ENCODE data around the gene CDK17.
"Not testable (repeated sequence)": the region's sequence is repeated elsewhere in the genome, so short reads cannot be mapped to it uniquely, and the experiment has no call there.

The CDK17 gene

DNA sequence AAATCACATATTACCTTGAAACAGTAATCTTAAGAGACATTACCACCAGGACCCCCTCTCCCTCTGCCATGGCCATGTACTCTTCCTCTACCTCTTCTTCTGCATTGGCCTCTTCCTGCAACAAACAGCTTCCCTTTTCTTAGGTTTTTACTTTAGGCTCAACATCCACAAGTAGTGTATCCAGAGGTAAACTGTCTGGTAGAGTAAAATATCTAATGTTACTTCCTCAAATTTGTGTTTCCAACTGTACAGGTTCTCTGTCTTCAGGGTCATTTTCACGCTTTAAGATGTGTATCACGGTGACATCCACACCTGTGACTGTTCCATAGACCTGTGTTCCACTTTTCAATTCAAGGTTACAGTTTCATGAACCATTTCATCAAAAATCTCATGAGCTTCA lies 13.4 kb downstream of the CDK17 start:
- no peak for FAIRE-seq

GRCh38 chr12:96383991-96384390 lies 16.2 kb downstream of the CDK17 start:
- no peak for FAIRE-seq

GRCh38 chr12:96383371-96383770 lies 16.9 kb downstream of the CDK17 start:
- no peak for FAIRE-seq

DNA sequence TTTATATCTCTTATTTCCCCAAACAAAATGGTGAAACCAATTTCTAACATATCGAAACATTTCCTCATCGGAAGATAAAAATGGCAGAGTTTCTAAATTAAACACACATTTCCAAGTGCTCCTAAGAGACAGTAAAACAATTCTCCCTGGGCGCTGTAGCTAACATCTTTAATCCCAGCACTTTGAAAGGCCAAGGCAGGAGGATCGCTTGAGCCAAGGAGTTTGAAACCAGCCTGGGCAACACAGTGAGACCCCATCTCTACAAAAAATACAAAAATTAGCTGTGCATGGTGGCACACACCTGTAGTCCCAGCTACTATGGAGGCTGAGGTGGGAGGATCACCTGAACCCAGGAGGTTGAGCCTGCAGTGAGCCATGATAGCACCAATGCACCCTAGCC lies 20.5 kb downstream of the CDK17 start:
- FAIRE-seq = not testable (repeated sequence)

- FAIRE-seq = no peak
Measured at GRCh38 chr12:96378319-96378718, 21.9 kb downstream of the CDK17 start.

DNA sequence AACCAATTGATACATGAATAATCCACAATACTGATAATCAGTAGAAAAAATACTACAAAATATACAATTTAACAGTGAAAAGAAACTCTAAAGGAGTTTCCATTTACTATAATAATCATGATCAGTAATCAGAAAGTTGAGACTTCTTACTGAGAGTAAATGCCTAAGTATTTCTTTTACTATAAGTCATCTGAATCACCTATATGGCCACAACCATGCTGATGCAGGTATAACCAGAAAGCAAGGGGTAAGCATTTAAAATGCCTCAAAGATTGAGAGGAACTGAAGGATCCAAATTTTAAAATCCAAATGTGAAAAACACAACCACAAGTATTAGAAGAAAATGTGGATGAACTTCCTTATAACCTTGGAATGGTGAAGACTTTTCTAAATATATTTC lies 23.4 kb downstream of the CDK17 start:
- no peak for FAIRE-seq

- no peak for FAIRE-seq
Measured at GRCh38 chr12:96375841-96376604, 24.2 kb downstream of the CDK17 start.

DNA sequence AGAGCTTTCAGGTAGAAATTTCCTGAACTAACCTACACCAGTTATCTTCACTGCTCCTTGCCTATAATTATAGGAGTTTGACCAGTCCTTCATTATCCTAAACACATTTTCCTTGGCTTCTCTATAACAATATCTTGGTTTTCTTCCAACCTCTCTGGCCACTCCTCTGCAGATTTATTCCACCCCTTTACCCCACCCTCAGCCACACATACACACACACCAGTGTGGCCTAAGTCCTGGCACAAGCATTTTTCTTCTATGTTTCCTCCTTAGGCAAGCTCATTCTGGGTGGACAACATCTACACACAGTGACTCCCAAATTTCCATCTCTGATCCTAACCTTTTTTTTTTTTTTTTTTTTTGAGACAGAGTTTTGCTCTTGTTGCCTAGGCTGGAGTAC lies 25.1 kb downstream of the CDK17 start:
- no peak for FAIRE-seq

DNA sequence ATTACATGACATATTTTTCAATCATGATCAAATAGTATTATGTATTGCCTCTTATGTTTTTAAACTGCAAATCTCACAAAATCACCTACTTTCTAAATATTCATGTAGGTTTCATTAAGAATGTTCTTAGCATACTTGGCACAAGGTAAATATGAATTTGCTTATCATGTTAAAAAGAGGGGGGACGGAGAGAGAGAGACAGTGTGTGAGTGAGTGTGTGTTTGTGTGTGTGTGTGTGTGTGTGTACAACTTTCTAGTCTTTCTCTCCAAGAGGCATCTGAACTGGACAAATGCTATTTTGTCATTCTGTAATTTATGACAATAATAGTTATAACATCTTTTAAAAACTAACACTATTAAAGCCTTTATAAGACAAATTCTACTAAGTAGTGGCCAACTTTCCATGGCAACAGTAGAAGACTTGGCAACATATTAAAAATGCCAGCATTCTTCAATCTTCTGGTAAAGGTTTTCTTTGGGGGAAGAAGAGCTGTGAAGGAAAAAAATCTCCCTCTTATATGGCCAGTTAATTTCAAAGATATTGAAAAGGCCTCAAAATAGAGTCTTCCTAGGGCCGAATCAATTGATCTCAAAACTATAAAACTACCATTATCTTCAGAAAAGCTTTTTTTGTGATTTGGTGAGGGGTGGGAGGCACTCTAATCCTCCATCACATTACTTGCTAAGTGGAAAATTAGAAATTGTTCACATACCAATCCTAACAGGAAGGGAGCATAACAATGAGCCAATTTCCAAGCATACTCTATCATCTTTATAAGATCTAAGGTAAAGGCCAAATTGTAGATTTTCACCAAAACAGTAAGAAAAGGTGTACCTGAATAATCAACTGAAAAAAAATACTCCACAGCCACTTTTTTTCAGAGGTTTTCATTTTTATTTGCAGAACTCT lies 28.2 kb downstream of the CDK17 start:
- no peak for FAIRE-seq

DNA sequence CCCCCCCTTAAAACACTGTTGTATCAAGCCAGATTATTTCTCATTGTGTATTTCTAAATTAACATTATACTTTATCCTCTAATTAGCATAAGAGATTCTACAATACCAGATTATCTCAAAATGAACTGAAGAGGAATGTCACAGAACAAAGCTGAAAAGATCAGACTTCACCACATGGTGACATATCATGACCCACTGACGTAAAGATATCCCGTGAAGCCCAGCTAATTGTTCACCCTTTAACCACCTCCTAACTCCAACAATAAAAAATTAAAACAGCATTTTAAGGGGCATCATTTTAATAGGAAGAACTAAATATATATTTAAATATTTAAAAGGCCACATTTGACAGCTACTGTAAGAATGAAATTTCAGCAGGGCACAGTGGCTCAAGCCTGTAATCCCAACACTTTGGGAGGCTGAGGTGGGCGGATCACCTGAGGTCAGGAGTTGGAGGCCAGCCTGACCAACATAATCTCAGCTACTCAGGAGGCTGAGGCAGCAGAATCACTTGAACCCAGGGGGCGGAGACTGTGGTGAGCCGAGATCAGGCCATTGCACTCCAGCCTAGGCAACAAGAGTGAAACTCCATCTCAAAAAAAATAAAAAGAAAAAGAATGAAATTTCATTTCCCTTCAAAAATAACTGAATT lies 29.0 kb downstream of the CDK17 start:
- no peak for FAIRE-seq

DNA sequence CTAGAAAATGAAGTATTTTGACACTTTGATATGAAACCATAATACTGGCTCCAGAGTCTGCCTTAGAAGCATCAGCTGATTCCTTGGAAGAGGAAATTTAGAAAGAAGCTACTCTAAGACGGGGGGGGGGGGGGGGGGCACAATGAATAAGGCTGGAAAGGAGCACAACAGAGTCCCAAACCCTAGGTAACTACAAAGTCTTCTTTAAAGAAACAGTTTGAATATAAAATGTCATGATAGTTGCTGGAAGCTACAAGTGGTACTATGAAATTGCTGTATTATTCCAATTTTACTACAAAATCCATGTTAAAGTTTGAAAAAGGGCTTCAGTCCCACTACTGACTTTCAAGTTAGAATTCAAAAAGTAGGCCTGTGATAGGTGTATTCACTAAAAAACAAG lies 31.6 kb downstream of the CDK17 start:
- FAIRE-seq = no peak

- FAIRE-seq = no peak
Measured at GRCh38 chr12:96368233-96368632, 32.0 kb downstream of the CDK17 start.

DNA sequence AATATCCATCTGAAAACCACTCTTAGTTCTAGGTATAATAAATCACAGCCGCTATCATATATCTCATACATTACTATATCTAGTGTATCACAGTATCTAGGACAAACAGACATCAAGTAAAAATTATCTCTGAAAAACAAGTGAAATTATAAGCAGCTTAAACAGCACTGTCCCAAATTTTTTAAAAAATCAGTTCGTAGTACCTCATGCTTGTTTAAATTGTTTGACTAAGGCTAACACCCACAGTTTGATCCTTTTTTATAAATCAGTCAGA lies 33.9 kb downstream of the CDK17 start:
- FAIRE-seq = no peak

- FAIRE-seq = no peak
Measured at GRCh38 chr12:96365604-96366380, 34.4 kb downstream of the CDK17 start.

GRCh38 chr12:96364092-96364700 lies 36.0 kb downstream of the CDK17 start:
- no peak for FAIRE-seq

- no peak for FAIRE-seq
Measured at GRCh38 chr12:96361074-96361473, 39.2 kb downstream of the CDK17 start.

DNA sequence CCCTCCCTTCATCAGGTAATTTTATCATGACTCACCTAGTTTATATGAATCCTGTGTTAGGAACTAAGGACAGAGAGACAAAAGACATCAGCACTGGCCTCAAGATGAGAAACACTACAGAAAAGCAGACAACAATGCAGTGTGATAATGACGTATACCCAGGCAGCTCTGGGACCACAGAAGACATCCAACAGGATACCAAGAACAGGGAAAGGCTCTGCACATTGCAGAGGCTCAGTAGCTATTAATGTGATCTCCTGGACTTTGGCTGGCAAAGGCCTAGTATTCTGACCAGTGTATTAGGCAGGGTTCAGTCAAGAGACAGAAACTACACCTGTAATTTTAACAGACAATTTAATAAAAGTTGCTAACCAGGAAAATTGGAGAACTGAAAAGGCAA lies 39.7 kb downstream of the CDK17 start:
- no peak for FAIRE-seq

DNA sequence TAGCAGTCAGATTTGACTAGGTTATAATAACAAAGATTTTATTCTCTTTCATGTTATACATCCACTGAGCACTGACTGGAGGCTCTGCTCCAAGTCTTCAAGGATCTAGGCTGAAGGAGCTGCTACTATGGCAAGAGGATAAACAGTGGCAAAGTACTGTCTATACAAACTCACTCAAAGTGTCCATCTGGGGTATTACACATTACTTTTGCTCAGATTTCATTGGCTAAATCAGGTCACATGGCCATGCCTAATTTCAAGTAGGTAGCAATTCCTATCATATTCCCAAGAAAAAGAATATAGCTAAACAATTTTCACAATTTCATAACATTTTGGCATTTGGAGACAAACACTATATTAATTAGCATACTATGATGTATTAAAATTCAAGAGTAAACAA lies 40.9 kb downstream of the CDK17 start:
- FAIRE-seq = no peak

DNA sequence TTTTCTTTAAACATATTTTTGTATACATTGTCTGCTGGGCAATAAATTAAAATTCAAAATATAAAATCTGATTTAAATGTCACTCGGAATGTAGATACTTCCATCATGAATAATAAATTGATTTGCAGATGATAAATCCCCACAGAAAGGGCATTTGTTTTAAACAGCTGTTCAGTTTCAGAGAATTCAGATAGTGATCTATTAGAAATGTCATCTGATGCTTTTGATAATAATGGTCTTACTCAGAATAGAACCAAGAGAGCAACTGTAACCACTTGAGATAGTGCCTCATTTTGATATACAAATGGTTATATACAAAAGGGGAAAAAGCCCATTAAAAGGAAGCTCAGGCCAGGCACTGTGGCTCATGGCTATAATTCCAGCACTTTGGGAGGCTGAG lies 43.4 kb downstream of the CDK17 start:
- FAIRE-seq = no peak

GRCh38 chr12:96354844-96355534 lies 45.2 kb downstream of the CDK17 start:
- FAIRE-seq = no peak

DNA sequence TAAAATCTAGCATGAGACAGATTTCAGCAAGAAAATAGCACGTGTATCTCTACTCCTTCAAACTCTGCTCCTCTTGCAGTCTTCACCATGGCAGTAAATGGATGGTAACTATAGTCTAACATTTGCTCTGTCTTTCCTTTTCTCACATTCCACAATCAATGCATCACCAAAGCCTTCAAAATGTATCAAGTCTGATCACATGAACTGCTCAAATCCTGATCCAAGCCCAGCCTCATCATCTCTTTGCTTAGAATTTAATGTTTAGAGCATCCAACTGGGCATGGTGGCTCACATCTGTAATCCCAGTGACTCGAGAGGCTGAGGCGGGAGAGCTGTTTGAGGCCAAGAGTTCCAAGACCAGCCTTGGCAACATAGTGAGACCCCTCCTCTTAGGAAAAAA lies 45.9 kb downstream of the CDK17 start:
- no peak for FAIRE-seq

Data from TTC549 (cell line).